Body of pancreas (tissue), 4 donors: ENCODE measurements around the gene EGLN1. TPM values are rescaled to one million over a fixed set of nuclear protein-coding genes. Genes with fewer than 3 reads are reported as not detected.
"Not testable (repeated sequence)": the region's sequence is repeated elsewhere in the genome, so short reads cannot be mapped to it uniquely, and the experiment has no call there.

Experiments used
- ATAC-seq: fragments of 150-250 bp; one replicate; pipeline ENCODE4 v1.9.1; 2016
- DNase-seq, 4 donors: peaks; one replicate each; pipeline ENCODE4 v3.0.0-alpha.2; 2019
- H3K27ac ChIP-seq, 4 donors: fragments of 200-600 bp; sonication (generic); 1 replicate in 3 of 4; 2 replicates in 1 of 4; pipeline versions ENCODE4 v1.5.1 to v1.6.1; 2016 to 2019; ENCODE audit warnings: mild to moderate bottlenecking in 1 of 4, mixed read lengths in 1 of 4, moderate library complexity in 1 of 4
- H3K27me3 ChIP-seq, 2 donors: fragments of 200-600 bp; sonication (generic); one replicate each; pipeline ENCODE4 v1.6.0; 2016; ENCODE audit warnings: mild to moderate bottlenecking in 1 of 2
- H3K36me3 ChIP-seq, 2 donors: fragments of 200-600 bp; sonication (generic); replicated peaks in 1 of 2; 2 replicates each; pipeline ENCODE4 v1.5.1; 2016; ENCODE audit warnings: low read depth in 2 of 2; ENCODE audit not compliant: insufficient read depth in 1 of 2
- H3K4me1 ChIP-seq: fragments of 200-600 bp; sonication (generic); one replicate; pipeline ENCODE4 v1.6.0; 2016
- H3K4me3 ChIP-seq, 2 donors: fragments of 200-600 bp; sonication (generic); 1 replicate in 1 of 2; 2 replicates in 1 of 2; pipeline ENCODE4 v1.5.1; 2016 to 2019
- H3K9me3 ChIP-seq, 3 donors: fragments of 200-600 bp; sonication (generic); 1 replicate in 2 of 3; 2 replicates in 1 of 3; pipeline ENCODE4 v1.5.1; 2016
- CTCF ChIP-seq, 7 experiments: fragments of 450-650 bp in 4 of 7; fragments of 200-600 bp in 3 of 7; sonication (generic) in 3 of 7; IDR thresholded peaks; one replicate each; pipeline ENCODE4 v1.5.1; 2016 to 2019; ENCODE audit warnings: antibody characterized with exemption in 7 of 7
- POLR2A ChIP-seq, 3 donors: fragments of 450-650 bp; IDR thresholded peaks; one replicate each; pipeline ENCODE4 v1.6.1; 2016; ENCODE audit warnings: antibody characterized with exemption in 3 of 3, mild to moderate bottlenecking in 2 of 3
- WGBS, 2 donors: methylation state at CpG; one replicate each; pipeline ENCODE4 v1.1.5; 2017; 5-methylcytosine and 5-hydroxymethylcytosine counted together
- intact Hi-C: fragments of 100-400 bp; cut with DNase I; formaldehyde crosslinking; loops from one replicate; pipeline ENCODE4 v1.15.1; 2023
- total RNA-seq, 2 donors: library from RNA; depleted of rRNA; stranded (reverse); fragments of >200 nt; gene quantifications; one replicate each; pipeline ENCODE4 v1.1.0, GENCODE V29; 2016

The EGLN1 gene
- total RNA-seq, 2 donors from 2014 or later, result 37.6 to 42.2 TPM

- 57 to 78% methylated on average over 2 of the region's 2 CpGs for WGBS, 2 donors
- Histone ChIP-seq H3K4me1 (no peaks in the 10 kb centered on the region), H3K4me3 (no peak overlapping the region), H3K9me3 (no peaks in the 10 kb centered on the region), H3K27me3 (no peaks in the 10 kb centered on the region), H3K36me3 (no peaks in the 10 kb centered on the region), H3K27ac (no peak overlapping the region)
- ATAC-seq, result no peak
- intact Hi-C loops, result no loop called here
- no peak for DNase-seq
- TF ChIP-seq POLR2A (IDR thresholded peaks at IDR 0.05) (no peak), CTCF (IDR thresholded peaks at IDR 0.05) (no peak)
Observed at GRCh38 chr1:231444059-231444458, 22.0 kb upstream of the EGLN1 start.

- DNase-seq, result no peak
- Histone ChIP-seq H3K4me1 (no peaks in the 10 kb centered on the region), H3K27ac (no peak overlapping the region), H3K4me3 (no peak overlapping the region), H3K9me3 (no peaks in the 10 kb centered on the region), H3K27me3 (no peaks in the 10 kb centered on the region), H3K36me3 (no peaks in the 10 kb centered on the region)
- TF ChIP-seq CTCF (IDR thresholded peaks at IDR 0.05) (no peak), POLR2A (IDR thresholded peaks at IDR 0.05) (no peak)
- WGBS, 2 donors, result 46 to 51% methylated on average over 2 of the region's 2 CpGs
- intact Hi-C loops, result no loop called here
- ATAC-seq, result no peak
Observed at GRCh38 chr1:231443363-231443762, 21.3 kb upstream of the EGLN1 start.

GRCh38 chr1:231442735-231443134 is 20.6 kb upstream of the EGLN1 start:
- no peak for DNase-seq
- Histone ChIP-seq H3K4me3 (no peak overlapping the region), H3K4me1 (no peaks in the 10 kb centered on the region), H3K27ac (no peak overlapping the region), H3K9me3 (no peaks in the 10 kb centered on the region), H3K27me3 (no peaks in the 10 kb centered on the region), H3K36me3 (no peaks in the 10 kb centered on the region)
- intact Hi-C loops, result no loop called here
- no peak for ATAC-seq
- TF ChIP-seq CTCF (IDR thresholded peaks at IDR 0.05) (no peak), POLR2A (IDR thresholded peaks at IDR 0.05) (no peak)

- H3K4me1 ChIP-seq, result no peaks in the 10 kb centered on the region
- H3K27me3 ChIP-seq, result no peaks in the 10 kb centered on the region
- 96 to 100% methylated on average over 2 of the region's 2 CpGs for WGBS, 2 donors
- ATAC-seq (no peak), DNase-seq (no peak)
- no peaks in the 10 kb centered on the region for H3K36me3 ChIP-seq
- TF ChIP-seq POLR2A (IDR thresholded peaks at IDR 0.05) (no peak), CTCF (IDR thresholded peaks at IDR 0.05) (no peak)
- intact Hi-C loops, result loop anchor here (10.0 kb wide), 1 partner anchor 82 kb away; no protein-coding TSS in a partner anchor
- H3K4me3 ChIP-seq, result no peak overlapping the region
- H3K27ac ChIP-seq, result no peak overlapping the region
- H3K9me3 ChIP-seq, result no peaks in the 10 kb centered on the region
Observed at GRCh38 chr1:231432996-231433395, 10.9 kb upstream of the EGLN1 start.

GRCh38 chr1:231431665-231432415 is 9.8 kb upstream of the EGLN1 start:
- DNase-seq (no peak), ATAC-seq (no peak)
- Histone ChIP-seq H3K4me3 (no peak overlapping the region), H3K9me3 (no peaks in the 10 kb centered on the region), H3K4me1 (no peaks in the 10 kb centered on the region), H3K27ac (no peak overlapping the region), H3K36me3 (no peaks in the 10 kb centered on the region), H3K27me3 (no peaks in the 10 kb centered on the region)
- TF ChIP-seq CTCF (IDR thresholded peaks at IDR 0.05), result no peak
- no peak for TF ChIP-seq POLR2A (IDR thresholded peaks at IDR 0.05)
- intact Hi-C loops, result loop anchor here (10.0 kb wide), 1 partner anchor 83 kb away; no protein-coding TSS in a partner anchor
- 88 to 93% methylated on average over 6 of the region's 6 CpGs for WGBS, 2 donors

- DNase-seq, ATAC-seq, H3K27ac ChIP-seq, H3K9me3 ChIP-seq, H3K27me3 ChIP-seq, H3K36me3 ChIP-seq, H3K4me3 ChIP-seq, H3K4me1 ChIP-seq: not testable (repeated sequence)
- WGBS, 2 donors, result 96 to 97% methylated on average over 14 to 29 of the region's 31 CpGs
- intact Hi-C loops, result loop anchor here (10.0 kb wide), 1 partner anchor 84 kb away; no protein-coding TSS in a partner anchor
Observed at GRCh38 chr1:231430678-231431352, 8.7 kb upstream of the EGLN1 start.
